ENCODE data around the gene GALNTL6.

Gene GALNTL6

DNA sequence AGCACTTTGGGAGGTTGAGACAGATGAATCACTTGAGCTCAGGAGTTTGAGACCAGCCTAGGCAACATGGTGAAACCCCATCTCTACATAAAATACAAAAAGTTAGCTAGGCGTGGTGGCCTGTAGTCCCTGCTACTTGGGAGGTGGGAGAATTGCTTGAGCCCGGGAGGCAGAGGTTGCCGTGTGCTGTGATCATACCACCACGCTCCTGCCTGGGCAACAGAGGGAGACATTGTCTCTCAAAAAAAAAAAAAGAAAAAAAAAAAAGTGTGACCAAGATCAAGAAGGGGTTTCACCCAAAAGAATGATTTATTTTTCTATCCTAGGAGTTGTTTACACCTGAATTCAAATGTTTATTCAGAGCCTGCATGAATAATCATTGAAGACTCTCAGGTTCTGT lies 783.0 kb downstream of the GALNTL6 start:
- DNase-seq = no peak

DNA sequence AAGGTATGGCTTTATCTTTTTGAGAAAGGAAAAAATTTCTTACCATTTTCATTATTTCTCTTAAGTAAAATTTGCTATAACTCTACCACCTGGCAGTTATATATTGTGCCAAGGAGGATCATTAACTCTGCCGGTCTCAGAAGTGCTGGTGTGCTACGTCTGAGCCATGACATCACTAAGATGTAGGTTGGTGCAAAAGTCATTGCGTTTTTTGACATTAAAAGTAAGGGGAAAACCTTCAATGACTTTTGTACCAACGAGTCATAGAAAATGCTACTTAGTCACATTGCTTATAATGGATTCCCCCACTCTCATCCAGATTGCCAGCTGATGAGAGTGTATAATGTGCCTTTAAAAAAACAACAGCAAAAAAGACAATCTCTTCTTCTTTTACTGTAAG lies 786.4 kb downstream of the GALNTL6 start:
- no peak for DNase-seq

DNA sequence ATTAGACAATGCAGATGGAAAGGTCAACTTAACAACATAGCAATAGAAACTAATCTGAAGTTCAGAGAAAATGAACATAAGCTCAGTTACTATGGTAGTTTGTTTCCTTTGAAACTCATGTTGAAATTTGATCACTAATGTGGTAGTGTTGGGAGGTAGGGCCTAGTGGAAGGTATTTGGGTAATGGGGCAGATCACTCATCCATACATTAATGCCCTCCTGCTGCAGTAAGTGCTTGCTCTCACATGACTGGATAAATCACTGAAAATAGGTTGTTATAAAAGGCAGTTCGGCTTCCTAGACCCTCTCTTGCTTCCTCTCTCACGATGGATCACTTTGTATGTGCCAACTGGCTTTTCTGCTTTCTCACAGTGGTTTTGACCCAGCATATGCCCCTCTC lies 788.0 kb downstream of the GALNTL6 start:
- no peak for DNase-seq

DNA sequence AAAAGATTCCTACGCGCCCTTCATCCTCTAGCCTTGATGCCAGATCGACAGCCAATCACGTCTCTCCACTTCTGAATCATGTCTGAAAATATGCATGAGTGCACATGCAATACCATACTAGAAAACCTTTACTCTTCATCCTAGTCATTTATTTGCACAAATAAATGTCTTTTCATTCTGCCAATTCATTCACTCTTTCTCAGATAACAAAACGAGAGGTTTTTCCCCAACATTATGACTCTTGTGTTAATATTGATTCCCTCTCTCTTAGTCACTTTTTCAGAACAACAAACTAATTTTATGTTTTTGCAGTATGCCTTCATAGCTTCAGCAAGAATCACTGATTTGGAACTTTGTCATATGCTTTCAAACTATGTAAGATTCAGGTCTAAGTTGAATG lies 806.0 kb downstream of the GALNTL6 start:
- DNase-seq = no peak

DNA sequence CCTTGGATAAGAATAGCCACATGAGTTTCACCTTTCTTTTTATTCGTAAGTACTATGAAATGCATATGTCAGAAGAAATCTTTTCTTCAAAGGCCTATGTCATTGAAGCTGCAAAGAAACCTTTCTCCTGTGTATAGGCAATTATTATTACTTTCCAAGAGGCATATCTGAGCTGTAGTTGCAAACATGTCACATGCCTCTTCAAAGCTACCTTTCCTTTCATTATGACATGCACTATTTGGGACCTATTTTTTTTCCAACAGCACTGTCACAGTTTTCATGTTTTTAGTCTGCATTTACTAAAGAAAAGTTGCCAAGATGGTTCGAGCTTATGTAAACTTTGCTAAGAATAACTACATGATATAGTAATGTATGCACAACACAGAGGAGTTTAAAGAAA lies 806.6 kb downstream of the GALNTL6 start:
- DNase-seq = no peak

DNA sequence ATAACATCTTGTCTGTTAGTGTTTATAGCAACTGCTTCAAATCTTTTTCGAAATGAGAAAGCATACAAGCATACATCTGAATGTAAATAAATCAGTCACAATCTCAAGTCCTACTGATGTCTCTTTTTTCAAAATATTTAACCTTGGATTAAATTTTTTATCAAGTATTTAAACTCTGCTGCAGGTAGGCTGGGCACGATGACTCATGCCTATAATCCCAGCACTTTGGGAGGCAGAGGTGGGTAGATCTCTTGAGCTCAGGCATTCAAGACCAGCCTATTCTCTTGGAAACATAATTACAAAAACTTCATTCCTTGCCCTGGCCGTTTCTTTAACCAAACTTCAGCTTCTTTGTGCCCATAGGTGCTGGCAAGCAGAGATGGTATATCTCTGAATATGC lies 815.1 kb downstream of the GALNTL6 start:
- DNase-seq = no peak

DNA sequence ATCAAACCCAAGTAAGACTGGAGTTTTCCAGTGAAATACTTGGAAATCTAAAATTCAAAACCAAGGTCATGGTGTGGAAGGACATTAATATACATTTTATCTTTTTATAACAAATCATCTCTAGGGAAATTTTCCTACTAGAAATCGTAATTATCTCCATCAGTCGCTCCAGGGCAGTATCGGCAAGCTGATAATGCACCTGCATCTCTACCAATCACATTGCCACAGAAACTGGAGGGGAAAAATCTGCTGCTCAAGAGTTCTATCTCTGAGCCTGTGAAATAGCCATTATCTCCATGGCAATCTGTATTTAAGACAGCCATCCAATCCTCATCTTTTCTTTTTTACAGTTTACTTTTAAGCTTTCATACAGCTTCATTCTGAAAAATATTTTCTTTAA lies 817.1 kb downstream of the GALNTL6 start:
- no peak for DNase-seq

DNA sequence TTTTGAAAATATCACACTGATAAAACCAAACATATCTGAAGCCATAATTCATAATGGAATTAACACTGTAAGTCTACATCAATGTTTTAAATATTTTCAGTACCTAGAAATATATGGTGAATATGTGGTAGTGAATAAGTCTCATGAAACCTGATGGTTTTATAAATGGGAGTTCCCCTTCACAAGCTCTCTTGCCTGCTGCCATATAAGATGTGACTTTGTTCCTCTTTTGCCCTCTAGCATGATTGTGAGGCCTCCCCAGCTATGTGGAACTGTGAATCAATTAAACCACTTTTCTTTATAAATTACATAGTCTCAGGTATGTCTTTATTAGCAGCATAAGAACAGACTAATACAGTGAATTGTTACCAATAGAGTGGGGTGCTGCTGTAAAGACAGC lies 818.6 kb downstream of the GALNTL6 start:
- DNase-seq = no peak

DNA sequence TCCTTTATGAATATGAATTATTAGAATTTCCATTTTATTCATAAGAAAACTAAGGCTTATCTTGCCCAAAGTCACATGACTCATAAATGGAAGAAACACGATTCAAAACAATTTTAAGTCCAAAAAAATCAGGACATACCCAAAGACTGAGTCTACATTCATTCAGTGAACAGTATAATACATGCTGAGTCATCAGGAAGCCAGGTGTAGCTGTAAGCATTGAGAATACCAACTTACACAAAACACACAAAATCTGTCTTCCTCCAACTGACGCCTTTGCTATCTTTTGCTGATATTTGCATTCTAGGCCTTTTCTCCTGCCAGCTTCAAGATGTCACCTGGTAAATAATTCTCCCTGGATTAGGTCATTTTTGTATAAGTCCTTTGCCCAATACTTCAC lies 835.3 kb downstream of the GALNTL6 start:
- DNase-seq = no peak

DNA sequence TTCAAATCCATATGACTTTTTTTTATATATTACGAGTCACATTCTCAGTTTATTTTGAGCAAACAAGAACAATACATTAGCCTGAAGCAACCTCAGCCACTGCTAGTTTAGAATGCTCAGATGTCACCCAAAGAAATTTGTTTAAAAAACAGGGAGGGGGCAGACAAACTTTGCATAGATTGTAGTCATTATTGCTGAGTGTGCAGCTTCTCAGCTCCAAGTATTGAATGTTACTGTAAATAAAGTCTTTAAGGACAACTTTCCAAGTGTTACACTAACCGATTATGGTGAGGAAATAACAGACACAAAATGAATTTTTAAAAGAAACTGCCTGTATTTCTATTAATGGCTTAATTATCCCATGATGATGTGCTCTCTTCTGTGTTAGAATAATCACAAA lies 835.9 kb downstream of the GALNTL6 start:
- no peak for DNase-seq

DNA sequence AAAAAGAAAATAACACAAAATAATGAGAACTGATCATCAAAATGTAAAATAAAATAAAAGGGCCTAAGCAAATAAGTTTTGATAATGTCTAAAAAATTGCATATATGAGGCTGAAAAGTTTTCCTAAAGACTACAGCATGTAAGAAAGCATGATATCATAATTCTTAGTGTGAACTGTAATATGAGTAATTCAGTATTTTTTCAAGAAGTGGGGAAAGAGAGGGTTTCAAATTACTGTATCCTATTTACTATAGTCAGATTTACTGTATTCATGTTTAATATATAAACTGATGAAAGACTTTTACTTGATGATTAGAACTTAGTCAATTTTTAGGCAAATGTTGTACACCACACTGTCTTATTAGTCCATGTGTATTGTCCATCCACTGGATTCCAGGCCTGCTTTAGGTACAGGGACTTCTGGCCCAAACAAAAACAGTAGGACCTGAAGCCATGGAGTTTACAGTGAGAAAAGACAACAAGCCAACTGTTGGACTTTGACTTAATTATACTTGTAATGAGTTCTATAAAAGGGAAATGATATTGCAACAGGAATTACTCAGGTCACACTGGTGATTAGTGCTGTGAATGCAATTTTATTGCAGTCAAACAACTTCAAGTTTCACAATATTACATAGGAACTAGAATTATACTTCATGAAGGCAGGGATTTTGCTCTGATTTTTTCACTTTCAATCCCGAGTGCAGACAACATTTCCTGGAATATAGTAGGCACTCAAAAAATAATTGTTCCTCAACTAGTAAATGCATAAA lies 837.7 kb downstream of the GALNTL6 start:
- no peak for DNase-seq

DNA sequence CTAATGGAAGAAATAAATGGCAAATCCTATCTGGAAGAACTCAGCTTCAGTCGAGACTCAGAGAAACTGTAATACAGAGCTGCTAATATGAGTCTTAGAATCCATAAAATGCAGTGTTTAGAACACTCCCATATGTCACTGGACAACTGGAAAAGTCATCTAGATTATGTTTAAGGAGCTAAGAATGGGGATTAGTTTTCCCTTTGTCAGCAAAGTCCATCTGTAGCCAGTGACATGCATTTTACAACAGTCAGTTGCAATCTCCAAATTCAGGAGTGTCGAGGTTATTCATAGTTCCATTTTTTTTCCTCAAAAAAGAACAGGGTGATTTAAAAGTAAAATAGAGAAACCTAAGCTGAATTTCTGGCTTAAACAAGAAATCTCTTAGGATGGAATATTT lies 838.8 kb downstream of the GALNTL6 start:
- DNase-seq = no peak

DNA sequence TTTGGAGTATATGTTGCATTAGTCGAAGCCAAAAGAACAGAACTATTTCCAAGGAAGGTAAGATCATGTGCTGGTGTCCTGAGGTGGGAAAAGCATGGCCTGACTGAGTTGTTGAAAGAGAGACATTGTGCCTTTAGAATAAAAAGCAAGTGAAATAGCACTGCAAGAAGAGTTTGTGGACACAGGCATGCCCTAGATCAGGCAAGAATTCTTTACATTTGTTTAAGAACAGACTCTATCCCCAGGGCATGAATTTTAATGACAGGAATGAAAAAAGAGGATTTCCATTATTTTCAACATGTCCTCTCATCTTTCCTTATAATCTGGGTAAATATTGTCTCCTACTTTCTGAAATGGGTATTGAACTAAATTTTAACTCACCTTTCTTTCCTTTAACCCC lies 839.2 kb downstream of the GALNTL6 start:
- no peak for DNase-seq

DNA sequence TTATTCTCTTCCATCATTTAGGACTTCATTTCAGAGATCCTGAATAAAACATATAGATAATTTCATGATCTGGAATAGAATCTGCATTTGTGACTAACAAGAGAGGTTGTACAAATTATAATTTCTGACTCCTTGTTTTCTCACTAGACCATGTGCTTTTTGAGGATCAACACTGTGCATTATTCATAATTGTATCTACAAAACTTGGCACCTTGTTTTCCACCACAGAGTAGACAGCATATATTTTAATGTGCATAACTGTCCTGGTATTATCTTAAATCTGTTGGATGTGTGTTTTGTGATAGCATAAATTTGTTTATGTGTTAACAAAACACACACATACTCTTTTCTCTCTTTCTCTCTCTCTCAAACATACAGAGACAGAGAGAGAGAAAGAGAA lies 840.5 kb downstream of the GALNTL6 start:
- no peak for DNase-seq

DNA sequence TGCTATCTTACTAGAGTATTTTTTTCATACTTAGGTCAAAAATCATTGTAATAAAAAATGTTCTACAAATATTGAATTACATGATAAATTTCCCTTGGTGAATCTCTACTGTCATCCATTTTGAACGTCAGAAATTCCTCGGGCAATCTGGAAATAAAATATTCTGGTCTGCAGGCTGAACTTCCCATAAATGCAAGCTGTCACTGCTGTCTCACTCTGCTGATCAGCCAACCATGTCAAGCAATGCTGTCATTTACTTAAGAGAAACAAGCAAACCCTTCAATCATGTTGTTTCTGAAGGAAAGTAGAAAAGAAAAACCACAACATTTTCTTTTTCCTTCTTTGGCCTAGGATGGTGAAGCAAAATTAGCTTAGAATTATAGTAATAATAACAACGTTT lies 841.3 kb downstream of the GALNTL6 start:
- no peak for DNase-seq

DNA sequence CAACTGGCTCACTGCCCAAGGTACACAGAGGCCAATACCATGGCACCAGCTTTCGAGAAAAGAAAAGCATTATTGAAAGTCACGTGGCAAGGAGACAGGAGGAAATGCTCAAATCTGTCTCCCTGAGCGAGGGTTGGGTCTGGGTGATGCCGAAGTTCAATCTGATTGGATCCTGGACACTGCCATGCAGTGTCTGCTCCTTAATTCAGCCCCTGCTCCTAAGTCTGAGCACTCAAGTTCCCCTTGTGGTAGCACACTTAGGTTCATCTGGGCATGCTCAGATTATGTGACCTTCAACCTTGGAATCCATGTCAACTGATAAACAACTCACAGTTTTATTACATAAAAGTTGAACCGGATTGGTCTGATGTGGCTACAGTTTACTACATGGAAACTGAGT lies 842.9 kb downstream of the GALNTL6 start:
- no peak for DNase-seq

DNA sequence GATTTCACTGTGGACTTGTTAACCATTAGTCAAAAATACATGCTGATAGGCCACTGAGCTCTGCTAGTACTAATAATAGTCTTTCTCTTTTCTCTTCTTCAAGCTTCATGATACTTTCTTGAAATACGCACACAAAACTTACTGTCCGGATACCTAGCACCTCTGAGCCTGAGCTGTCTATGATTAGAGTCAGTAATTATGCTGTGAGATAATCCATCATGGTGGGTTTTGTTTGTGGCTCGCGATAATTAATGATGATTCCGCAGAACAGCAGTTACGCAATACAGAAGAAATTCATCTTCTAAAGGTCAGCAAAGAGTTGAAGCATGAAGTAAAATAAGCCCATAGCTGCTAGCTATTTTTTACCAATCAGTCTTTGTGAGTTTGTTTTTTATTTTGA lies 843.9 kb downstream of the GALNTL6 start:
- DNase-seq = no peak

DNA sequence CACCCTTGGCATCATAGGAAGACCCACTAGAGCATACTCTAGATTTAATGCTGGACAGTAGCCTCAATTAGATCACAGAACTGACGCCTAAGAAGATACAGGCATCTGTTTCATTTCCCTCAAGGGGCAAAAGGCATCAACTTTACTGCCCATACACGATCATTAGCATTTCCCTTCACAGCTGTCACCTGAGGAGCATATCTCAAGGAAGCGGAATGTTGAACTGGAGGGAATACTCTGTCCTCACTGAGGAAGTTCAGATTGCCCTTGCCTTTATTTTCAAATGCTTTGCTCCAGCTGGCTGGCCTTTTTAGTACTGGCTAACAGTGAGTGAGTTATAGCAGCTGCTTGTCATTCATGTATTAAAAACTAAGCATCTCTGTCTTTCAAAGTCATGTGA lies 847.0 kb downstream of the GALNTL6 start:
- no peak for DNase-seq

DNA sequence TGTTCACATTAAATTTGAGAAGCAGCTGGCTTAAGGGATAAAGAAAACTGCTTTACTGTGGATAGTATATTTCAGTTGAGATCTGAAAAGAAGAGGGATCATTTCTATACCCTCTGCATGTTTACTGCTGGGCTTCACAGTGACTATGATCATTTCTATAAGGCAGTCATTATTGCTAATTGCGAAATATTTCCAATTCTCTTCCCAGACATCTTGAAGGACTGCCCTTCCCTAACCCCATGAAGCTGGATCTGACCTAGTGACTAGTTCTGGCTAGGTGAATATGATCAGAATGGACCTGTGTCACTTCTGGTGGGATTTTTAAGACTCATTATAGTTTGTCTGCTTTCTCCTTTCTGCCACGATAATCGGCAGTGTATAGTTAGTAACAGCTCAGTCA lies 848.9 kb downstream of the GALNTL6 start:
- no peak for DNase-seq

DNA sequence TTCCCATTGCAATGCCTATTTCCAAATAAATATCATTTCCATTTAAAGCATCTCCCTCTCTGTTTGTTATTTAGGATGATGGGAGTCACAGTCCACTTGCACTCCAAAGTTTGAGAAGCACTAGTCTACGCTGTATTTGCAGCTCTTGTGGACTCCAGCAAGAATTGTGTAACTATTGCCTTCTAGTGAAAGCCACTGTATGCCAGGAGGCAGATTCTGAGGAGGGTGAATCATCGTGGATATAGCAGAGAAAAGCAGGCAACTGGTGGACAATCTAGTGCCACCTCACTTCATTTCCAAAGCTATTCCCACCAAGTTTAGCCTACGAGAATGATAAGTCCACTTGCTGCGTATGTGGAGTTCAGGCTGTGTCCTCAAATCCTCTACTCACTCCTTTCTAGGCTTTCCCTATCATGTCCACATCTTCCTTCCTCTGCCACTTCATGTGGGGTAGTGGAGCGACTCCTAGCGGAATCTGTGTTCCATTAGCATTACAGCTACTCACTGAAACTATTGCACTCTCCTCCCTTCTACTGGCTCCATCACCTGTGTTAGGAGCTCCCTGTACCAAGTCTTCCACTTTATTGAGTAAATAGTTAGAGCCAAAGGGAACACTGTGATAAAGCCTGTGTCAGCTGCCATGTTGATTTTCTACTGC lies 853.6 kb downstream of the GALNTL6 start:
- no peak for DNase-seq

DNA sequence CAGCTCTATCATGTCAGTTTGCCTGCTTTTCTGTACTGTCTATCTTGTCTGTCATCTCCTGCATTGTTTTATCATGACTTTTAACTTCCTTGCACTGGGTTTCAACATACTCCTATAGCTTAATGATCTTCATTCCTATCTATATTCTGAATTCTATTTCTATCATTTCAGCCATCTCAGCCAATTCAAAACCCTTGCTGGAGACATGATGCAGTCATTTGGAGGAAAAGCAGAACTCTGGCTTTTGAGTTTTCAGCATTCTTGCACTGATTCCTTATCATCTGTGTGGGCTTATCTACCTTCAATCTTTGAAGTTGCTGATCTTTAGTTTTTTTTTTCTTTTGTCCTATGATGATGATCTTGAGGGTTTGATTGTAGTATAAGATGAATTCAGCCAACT lies 861.6 kb downstream of the GALNTL6 start:
- no peak for DNase-seq

DNA sequence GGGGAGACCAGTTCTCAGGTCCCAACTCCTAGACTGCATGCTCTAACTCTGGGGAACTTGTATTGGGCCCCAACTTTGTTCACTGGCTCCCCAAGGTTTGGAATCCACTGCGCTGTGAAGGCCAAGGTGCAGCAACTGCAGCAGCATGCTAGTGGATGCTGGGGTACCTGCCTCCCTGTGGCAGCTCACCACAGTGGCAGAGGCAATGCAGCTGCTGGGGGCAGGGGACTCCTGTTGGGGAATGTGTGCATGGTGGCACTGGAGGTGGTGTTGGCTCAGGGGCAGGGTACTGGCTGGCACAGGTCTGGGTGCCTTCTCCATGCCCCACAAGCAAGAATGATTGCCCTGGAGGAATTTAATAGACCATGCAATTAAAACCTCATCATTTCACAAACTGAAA lies 862.0 kb downstream of the GALNTL6 start:
- no peak for DNase-seq

DNA sequence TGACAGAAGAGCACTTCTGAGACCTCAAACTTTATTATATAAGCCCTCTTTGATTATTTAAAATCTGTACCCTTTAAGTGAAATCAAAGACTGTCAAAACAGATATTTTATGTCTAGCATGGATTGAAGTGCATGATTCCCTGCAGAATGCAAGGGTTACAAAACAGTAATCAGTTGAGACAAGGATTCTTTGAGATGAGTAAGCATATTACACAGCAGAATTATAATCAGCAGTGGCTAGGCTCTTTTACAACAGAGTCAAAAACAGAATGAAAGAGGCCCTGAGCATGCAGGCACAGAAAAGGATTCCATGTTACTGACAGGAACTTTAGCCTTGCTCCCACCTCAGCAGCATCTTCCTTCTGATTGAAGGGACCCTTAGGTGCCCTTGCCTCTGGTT lies 867.5 kb downstream of the GALNTL6 start:
- no peak for DNase-seq

DNA sequence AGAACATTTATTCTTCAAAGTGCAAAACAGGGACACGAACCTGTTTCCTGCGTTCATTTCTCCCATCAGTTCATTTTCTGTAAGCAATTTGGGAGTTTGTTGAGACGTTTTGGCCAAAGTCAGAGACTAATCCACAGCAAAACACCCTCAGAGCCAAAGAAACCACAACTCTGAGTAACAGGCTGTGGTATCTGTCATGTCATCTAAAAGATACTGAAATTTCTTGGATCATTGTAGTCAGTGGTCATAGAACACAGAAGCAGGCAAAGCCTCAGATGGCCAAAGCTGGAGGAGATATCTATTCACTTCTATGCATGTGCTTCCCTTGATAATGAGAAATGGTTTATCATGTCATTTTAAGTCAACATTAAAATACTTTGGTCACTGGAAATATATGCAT lies 869.8 kb downstream of the GALNTL6 start:
- DNase-seq = no peak

DNA sequence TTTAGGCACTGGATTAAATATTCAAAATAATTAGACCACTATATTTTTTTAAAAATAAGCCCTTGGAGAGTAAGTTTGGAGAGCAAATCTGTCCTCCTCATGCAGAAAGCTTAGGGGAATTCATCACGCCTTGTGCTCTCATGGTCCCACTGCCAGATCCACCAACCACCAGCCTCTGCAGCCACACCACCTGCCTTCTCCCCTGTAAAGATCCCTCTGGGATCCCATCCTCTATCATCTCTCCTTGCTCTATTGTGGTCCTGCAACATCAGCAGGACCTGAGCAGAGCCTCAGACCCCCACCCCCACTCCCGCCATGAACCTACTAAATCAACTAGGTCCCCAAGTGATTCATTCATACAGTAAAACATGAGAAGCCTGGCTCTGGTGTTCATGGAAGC lies 872.8 kb downstream of the GALNTL6 start:
- no peak for DNase-seq
